CD4-positive, alpha-beta T cell treated with Interleukin-10 for 1 hour (primary cell): ENCODE data around the gene DCBLD1.
A peak's percentile ranks its signal among the peaks of the same experiment; 100 is the strongest.

ENCODE experiments used
- DNase-seq: peaks from one replicate; pipeline ENCODE4 v3.0.0-alpha.2; 2020

Gene DCBLD1

GRCh38 chr6:117531809-117532725 lies 49.6 kb downstream of the DCBLD1 start:
- no peak for DNase-seq

DNA sequence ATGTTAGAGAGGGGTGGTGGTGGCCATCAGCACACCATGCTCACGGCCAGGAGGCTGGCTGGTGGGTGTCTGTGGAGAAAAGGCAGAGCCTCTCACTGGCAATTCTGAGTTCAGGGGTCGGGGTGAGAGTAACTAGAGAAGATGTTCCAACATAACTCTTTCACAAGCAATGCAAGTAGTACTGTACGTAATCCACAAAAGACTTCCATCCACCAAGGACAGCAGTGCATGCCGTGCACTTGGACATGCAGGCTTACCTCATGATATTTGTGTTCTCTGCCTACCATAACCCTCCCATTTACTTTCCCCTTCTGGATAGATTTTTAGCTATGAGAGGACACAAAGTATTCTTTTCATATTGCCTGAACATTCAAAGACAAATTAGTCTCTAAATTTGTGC lies 51.3 kb downstream of the DCBLD1 start:
- DNase-seq = no peak

DNA sequence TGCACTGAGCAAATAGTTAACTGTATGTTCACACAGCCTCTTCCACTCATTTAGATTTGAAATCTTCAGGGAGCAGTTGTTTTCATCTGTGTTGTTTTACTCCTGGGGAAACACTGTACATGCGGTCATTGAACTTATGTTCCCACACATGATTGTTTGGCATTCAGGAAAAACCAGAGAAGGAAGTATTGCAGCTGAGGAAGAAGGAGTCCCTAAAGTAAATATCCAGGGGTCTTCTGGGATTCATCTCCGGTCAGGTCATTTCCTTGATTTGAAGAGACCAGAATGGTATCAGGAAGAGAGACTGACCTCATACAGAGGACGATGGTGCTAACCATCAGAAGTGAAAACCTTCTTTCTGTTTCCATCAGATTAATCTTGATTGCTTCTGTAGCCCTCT lies 52.5 kb downstream of the DCBLD1 start:
- no peak for DNase-seq

GRCh38 chr6:117536317-117536716 lies 53.8 kb downstream of the DCBLD1 start:
- DNase-seq = no peak

GRCh38 chr6:117538615-117539014 lies 56.1 kb downstream of the DCBLD1 start:
- no peak for DNase-seq

DNA sequence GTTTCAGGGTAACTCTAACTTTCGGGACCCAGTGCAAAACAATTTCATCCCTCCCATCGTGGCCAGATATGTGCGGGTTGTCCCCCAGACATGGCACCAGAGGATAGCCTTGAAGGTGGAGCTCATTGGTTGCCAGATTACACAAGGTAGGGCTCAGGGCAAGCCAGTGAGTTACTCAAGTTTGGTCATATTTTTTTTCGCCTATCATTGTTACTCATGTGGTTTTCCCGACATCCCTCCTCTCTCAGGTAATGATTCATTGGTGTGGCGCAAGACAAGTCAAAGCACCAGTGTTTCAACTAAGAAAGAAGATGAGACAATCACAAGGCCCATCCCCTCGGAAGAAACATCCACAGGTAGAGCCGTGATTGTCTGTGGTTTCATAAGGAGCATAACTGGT lies 58.2 kb downstream of the DCBLD1 start:
- no peak for DNase-seq

DNA sequence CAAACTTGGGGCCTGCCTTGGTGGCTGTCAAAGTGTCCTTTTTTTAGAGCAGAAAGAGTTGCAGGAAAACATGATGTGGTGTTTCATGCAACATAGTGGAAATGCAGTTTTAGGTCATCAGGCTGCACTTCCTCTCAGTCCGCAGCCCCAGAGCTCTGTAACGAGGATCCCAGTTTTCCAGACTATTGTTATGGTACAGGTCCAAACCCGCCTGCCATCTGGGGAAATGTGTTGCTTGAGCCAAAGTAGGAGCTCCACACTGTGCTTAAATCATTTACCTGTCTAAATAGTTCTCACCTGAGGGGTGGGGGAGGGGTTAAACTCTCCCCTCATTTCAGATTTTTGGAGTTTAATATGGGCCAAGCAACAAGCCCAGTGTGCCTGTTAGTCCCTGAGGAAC lies 60.0 kb downstream of the DCBLD1 start:
- DNase-seq = no peak

GRCh38 chr6:117544716-117545115 lies 62.2 kb downstream of the DCBLD1 start:
- no peak for DNase-seq

DNA sequence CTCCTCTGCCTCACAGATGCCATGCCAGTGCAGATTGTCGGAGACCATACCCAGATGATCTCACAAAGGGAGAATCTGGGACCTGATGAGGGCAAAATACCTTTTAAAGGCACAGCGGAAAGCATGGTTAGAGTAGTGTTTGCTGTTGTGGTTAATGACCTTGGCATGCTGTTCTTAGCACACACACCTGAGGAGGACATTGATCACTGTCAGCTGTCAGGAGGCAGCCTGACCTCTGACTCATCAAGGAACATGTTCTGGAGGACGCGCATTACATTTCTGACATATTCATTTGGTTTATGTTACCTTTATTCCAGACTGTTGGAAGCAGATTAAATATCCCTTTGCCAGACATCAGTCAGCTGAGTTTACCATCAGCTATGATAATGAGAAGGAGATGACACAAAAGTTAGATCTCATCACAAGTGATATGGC lies 62.7 kb downstream of the DCBLD1 start:
- DNase-seq = no peak

DNA sequence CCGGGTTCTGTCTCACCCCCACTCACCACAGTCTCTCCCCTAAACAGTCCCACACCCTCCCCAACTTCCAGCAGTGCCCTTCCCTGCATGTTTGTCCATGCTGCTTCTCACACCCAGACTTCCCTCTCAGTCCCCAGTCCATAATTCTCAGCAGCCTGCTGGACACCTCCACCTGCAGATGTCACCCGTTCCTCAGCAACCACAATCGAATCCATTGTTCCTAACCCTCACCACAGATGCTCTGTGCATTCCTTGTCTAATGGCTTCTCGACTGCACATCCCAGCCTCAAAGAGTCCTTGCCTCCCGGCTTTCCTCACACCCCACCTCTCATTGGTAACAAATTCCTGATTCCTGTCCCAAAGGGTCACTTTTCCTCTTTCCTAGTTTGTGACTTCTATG lies 64.2 kb downstream of the DCBLD1 start:
- DNase-seq = no peak

DNA sequence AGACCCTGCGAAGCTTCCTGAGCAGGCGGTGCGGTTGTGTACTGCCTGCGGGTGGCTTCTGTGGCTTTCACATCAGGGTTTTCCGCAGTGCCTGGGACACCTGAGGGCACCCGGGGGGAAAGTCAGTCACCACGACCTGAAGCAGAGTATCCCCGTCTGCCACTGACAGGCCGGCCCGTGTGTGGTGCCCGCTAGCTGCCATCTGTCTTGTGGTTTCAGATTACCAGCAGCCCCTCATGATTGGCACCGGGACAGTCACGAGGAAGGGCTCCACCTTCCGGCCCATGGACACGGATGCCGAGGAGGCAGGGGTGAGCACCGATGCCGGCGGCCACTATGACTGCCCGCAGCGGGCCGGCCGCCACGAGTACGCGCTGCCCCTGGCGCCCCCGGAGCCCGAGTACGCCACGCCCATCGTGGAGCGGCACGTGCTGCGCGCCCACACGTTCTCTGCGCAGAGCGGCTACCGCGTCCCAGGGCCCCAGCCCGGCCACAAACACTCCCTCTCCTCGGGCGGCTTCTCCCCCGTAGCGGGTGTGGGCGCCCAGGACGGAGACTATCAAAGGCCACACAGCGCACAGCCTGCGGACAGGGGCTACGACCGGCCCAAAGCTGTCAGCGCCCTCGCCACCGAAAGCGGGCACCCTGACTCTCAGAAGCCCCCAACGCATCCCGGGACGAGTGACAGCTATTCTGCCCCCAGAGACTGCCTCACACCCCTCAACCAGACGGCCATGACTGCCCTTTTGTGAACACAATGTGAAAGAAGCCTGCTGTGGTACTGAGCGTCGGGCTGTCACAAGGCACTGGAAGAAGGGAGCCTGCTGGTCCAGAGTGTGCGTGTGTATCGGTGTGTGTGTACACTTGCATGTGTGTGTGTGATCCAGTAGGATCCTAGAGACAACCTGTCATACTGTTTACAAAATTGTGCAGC lies 65.5 kb downstream of the DCBLD1 start:
- peak; percentile 63 for DNase-seq

DNA sequence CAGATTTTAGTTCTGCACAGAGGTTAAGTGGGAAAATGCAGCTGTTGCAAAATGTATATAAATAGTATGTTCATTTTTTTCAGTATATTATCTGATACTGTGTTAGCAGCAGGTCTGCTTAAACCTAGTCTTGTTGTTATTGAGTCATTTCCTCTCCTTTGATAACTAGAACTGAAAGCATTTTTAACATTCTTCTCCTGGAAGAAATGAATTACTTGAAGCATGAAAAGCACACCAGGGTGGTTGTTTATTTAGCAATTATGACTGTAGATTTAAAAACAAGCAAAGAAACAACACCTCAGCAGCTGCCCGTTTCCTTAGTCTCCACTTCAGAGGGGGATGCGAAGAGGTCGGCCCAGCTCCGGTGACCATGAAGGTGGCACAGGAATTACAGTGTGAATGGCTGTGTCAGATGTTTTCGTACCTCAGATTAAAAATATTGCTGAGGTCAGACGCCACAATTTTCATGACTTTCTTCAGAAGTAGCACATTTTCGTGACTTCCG lies 66.4 kb downstream of the DCBLD1 start:
- DNase-seq = peak; percentile 36

DNA sequence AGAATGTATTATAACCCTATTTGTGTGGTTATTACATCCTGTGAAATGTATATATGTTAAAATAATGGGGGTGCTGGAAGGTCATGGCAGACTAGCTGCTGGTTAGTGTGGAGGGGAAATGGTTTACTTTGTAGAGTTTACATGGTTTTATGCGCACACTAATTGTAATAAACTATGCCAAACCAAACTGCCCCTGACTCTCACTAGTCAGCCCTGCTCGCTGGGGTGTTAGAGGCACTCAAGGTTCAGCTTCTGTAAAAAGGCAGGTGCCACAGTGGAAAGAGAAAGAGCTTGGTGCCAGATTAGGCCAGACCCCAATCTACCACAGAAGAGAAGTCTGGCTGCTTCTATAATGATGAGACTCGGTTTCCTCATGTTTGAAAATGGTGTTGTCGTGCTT lies 67.1 kb downstream of the DCBLD1 start:
- DNase-seq = peak; percentile 47

DNA sequence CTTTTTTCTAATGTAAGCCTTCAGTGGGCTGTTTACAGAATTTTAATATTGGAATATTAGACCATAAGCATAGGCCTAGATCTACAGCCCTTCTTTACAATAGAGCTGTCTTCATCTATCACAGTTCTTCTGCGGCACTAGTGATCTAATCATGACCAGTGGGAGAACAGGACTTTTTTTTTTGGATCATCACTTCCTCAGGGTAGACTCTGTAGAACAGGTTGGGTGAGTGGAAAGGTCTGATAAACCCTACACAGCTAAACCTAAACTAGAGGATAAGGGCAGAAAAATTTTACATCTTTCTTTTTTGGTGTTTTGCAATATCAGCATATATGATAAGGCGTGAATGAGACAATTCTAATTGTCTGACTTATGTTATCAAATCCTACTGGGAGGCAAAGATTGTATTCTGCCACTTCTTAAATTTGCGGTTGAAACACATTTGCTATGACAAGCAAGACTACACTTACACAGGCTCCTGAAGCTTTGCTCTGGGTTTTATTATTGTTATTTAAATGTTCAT lies 67.7 kb downstream of the DCBLD1 start:
- DNase-seq = no peak

- peak; percentile 5 for DNase-seq
These were observed 68.3 kb downstream of the DCBLD1 start for GRCh38 chr6:117550618-117551242.

GRCh38 chr6:117552618-117553017 lies 70.1 kb downstream of the DCBLD1 start:
- no peak for DNase-seq

- no peak for DNase-seq
These were observed 70.7 kb downstream of the DCBLD1 start for GRCh38 chr6:117553142-117553541.

DNA sequence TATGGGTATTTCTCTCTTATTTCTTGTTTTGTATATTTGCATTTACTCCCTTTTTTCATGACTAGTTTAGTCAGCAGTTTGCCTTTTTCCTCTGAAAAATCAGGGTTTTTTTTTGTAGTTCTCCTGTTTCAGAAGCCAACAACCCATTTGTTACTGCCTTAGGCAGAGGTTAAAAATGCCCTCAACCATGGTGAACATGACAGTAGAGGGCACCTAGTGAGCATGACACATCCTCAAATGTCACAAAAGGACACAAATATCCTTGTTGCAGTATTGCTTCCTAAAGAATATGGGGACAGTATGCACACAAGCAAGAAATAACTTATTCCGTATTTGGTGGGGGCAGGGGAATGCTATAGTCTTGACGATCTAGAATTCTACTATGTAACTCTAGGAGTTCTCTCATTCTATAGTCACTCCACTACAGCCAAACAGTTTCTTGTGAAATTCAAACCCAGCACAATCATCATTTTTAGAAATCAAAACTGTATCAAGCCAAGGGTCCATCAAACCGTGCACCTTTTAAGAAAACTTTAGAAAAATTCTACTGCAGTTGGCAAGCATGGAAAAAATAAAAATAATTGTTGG lies 72.9 kb downstream of the DCBLD1 start:
- no peak for DNase-seq

DNA sequence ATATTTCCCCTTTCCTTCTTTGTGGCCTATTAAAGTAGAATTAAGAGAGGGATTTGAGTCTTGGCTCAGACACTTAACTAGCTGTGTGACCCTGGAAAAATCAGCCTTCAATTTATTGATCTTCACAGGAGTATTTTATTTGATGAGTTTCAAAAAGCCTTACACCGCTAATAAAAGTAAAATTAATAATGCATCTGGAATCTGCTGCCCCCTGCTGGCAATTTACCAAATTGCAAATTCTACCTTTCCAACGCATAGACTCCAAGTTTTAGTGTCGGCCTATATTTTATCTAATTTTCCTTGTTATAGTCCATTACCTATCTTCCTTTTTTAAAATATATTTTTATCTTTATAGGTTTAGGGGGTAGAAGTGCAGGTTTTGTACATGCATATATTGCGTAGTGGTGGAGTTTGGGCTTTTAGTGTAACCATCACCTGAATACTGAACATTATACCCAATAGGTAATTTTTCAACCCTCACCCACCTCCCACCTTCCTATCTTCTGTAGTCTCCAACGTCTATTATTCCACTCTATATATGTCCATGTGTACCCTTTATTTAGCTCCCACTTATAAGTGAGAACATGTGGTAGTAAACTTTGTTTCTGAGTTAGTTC lies 73.5 kb downstream of the DCBLD1 start:
- peak; percentile 73 for DNase-seq

GRCh38 chr6:117557951-117558350 lies 75.5 kb downstream of the DCBLD1 start:
- DNase-seq = no peak

DNA sequence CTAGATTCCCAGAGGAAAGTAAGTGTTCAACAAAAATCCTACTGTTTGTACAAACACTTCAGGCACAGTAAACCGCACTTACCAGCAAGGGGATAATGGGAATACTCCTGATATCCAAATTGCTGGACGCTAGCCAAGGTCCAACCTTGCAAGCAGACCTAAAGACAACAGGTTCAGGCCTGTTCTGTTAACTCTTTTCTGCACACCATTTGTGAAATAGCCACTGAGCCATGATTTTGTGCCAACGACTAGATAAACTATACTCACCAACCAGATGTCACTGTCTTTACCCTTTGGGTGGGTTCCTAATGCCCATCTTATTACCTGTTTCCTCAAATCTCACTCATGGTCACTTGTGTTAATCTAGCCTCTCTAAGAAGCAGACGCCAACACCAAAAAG lies 76.3 kb downstream of the DCBLD1 start:
- no peak for DNase-seq

- no peak for DNase-seq
These were observed 76.8 kb downstream of the DCBLD1 start for GRCh38 chr6:117559299-117559698.
